ENCODE results near the gene ZNF574.

Gene ZNF574

GRCh38 chr19:42048992-42049391 is 27.0 kb upstream of the ZNF574 start:
- no peaks in the 10 kb centered on the region for H3K27me3 ChIP-seq (ENCODE audit: insufficient read depth, low read length)
- no peaks in the 10 kb centered on the region for H3K9me3 ChIP-seq (ENCODE audit: low read length)
- no peak overlapping the region for H2AFZ ChIP-seq (ENCODE audit: low read depth, low read length)
- no peak overlapping the region for H3K4me3 ChIP-seq (ENCODE audit: low read length)
- peaks cover 3% of the 10 kb centered on the region for H3K4me1 ChIP-seq (ENCODE audit: insufficient read depth, low read length)
- H3K36me3 ChIP-seq (ENCODE audit: insufficient read depth, low read length): no peaks in the 10 kb centered on the region

- Histone ChIP-seq H3K4me3 (ENCODE audit: low read length) (no peak overlapping the region), H3K36me3 (ENCODE audit: insufficient read depth, low read length) (no peaks in the 10 kb centered on the region), H2AFZ (ENCODE audit: low read depth, low read length) (no peak overlapping the region), H3K27me3 (ENCODE audit: insufficient read depth, low read length) (no peaks in the 10 kb centered on the region), H3K9me3 (ENCODE audit: low read length) (no peaks in the 10 kb centered on the region), H3K4me1 (ENCODE audit: insufficient read depth, low read length) (no peaks in the 10 kb centered on the region)
Observed at GRCh38 chr19:42051166-42052115, 24.5 kb upstream of the ZNF574 start.

- Histone ChIP-seq H3K4me3 (ENCODE audit: low read length) (no peak overlapping the region), H3K9me3 (ENCODE audit: low read length) (no peaks in the 10 kb centered on the region), H3K4me1 (ENCODE audit: insufficient read depth, low read length) (no peaks in the 10 kb centered on the region), H2AFZ (ENCODE audit: low read depth, low read length) (no peak overlapping the region), H3K36me3 (ENCODE audit: insufficient read depth, low read length) (no peaks in the 10 kb centered on the region), H3K27me3 (ENCODE audit: insufficient read depth, low read length) (no peaks in the 10 kb centered on the region)
Observed at GRCh38 chr19:42052241-42052863, 23.6 kb upstream of the ZNF574 start.

GRCh38 chr19:42053037-42053935 is 22.7 kb upstream of the ZNF574 start:
- H3K4me1 ChIP-seq (ENCODE audit: insufficient read depth, low read length): no peaks in the 10 kb centered on the region
- H3K9me3 ChIP-seq (ENCODE audit: low read length): no peaks in the 10 kb centered on the region
- H2AFZ ChIP-seq (ENCODE audit: low read depth, low read length): no peak overlapping the region
- H3K27me3 ChIP-seq (ENCODE audit: insufficient read depth, low read length): no peaks in the 10 kb centered on the region
- H3K36me3 ChIP-seq (ENCODE audit: insufficient read depth, low read length): no peaks in the 10 kb centered on the region
- no peak overlapping the region for H3K4me3 ChIP-seq (ENCODE audit: low read length)

- Histone ChIP-seq H3K36me3 (ENCODE audit: insufficient read depth, low read length) (no peaks in the 10 kb centered on the region), H3K4me3 (ENCODE audit: low read length) (no peak overlapping the region), H3K9me3 (ENCODE audit: low read length) (no peaks in the 10 kb centered on the region), H2AFZ (ENCODE audit: low read depth, low read length) (no peak overlapping the region), H3K27me3 (ENCODE audit: insufficient read depth, low read length) (no peaks in the 10 kb centered on the region), H3K4me1 (ENCODE audit: insufficient read depth, low read length) (no peaks in the 10 kb centered on the region)
Observed at GRCh38 chr19:42054205-42054604, 21.8 kb upstream of the ZNF574 start.

- no peak overlapping the region for H3K4me3 ChIP-seq (ENCODE audit: low read length)
- H2AFZ ChIP-seq (ENCODE audit: low read depth, low read length): no peak overlapping the region
- H3K36me3 ChIP-seq (ENCODE audit: insufficient read depth, low read length): no peaks in the 10 kb centered on the region
- no peaks in the 10 kb centered on the region for H3K9me3 ChIP-seq (ENCODE audit: low read length)
- H3K27me3 ChIP-seq (ENCODE audit: insufficient read depth, low read length): no peaks in the 10 kb centered on the region
- H3K4me1 ChIP-seq (ENCODE audit: insufficient read depth, low read length): no peaks in the 10 kb centered on the region
Observed at GRCh38 chr19:42057846-42058245, 18.1 kb upstream of the ZNF574 start.

GRCh38 chr19:42059196-42059595 is 16.8 kb upstream of the ZNF574 start:
- H3K4me3 ChIP-seq (ENCODE audit: low read length): no peak overlapping the region
- no peaks in the 10 kb centered on the region for H3K4me1 ChIP-seq (ENCODE audit: insufficient read depth, low read length)
- no peaks in the 10 kb centered on the region for H3K27me3 ChIP-seq (ENCODE audit: insufficient read depth, low read length)

GRCh38 chr19:42060117-42060516 is 15.8 kb upstream of the ZNF574 start:
- H2AFZ ChIP-seq (ENCODE audit: low read depth, low read length): no peak overlapping the region
- no peak overlapping the region for H3K4me3 ChIP-seq (ENCODE audit: low read length)
- no peaks in the 10 kb centered on the region for H3K36me3 ChIP-seq (ENCODE audit: insufficient read depth, low read length)
- no peaks in the 10 kb centered on the region for H3K4me1 ChIP-seq (ENCODE audit: insufficient read depth, low read length)
- H3K27me3 ChIP-seq (ENCODE audit: insufficient read depth, low read length): no peaks in the 10 kb centered on the region
- no peaks in the 10 kb centered on the region for H3K9me3 ChIP-seq (ENCODE audit: low read length)

More at GRCh38 chr19:42059196-42059595, 16.8 kb upstream of the ZNF574 start:
- H3K36me3 ChIP-seq (ENCODE audit: insufficient read depth, low read length): no peaks in the 10 kb centered on the region
- no peaks in the 10 kb centered on the region for H3K9me3 ChIP-seq (ENCODE audit: low read length)
- no peak overlapping the region for H2AFZ ChIP-seq (ENCODE audit: low read depth, low read length)

GRCh38 chr19:42062381-42062780 is 13.6 kb upstream of the ZNF574 start:
- no peak overlapping the region for H3K4me3 ChIP-seq (ENCODE audit: low read length)

GRCh38 chr19:42064432-42064831 is 11.5 kb upstream of the ZNF574 start:
- Histone ChIP-seq H2AFZ (ENCODE audit: low read depth, low read length) (no peak overlapping the region), H3K4me3 (ENCODE audit: low read length) (no peak overlapping the region), H3K9me3 (ENCODE audit: low read length) (no peaks in the 10 kb centered on the region), H3K27me3 (ENCODE audit: insufficient read depth, low read length) (peaks cover 3% of the 10 kb centered on the region), H3K36me3 (ENCODE audit: insufficient read depth, low read length) (no peaks in the 10 kb centered on the region), H3K4me1 (ENCODE audit: insufficient read depth, low read length) (peaks cover 22% of the 10 kb centered on the region)

More at GRCh38 chr19:42062381-42062780, 13.6 kb upstream of the ZNF574 start:
- no peaks in the 10 kb centered on the region for H3K9me3 ChIP-seq (ENCODE audit: low read length)
- H3K27me3 ChIP-seq (ENCODE audit: insufficient read depth, low read length): no peaks in the 10 kb centered on the region
- no peak overlapping the region for H2AFZ ChIP-seq (ENCODE audit: low read depth, low read length)
- H3K36me3 ChIP-seq (ENCODE audit: insufficient read depth, low read length): no peaks in the 10 kb centered on the region
- H3K4me1 ChIP-seq (ENCODE audit: insufficient read depth, low read length): peaks cover 12% of the 10 kb centered on the region

- no peaks in the 10 kb centered on the region for H3K9me3 ChIP-seq (ENCODE audit: low read length)
- H3K4me3 ChIP-seq (ENCODE audit: low read length): no peak overlapping the region
- H2AFZ ChIP-seq (ENCODE audit: low read depth, low read length): no peak overlapping the region
- H3K27me3 ChIP-seq (ENCODE audit: insufficient read depth, low read length): peaks cover 3% of the 10 kb centered on the region
- H3K36me3 ChIP-seq (ENCODE audit: insufficient read depth, low read length): no peaks in the 10 kb centered on the region
- H3K4me1 ChIP-seq (ENCODE audit: insufficient read depth, low read length): peaks cover 27% of the 10 kb centered on the region
Observed at GRCh38 chr19:42065051-42065450, 10.9 kb upstream of the ZNF574 start.

GRCh38 chr19:42065511-42065910 is 10.5 kb upstream of the ZNF574 start:
- H3K27me3 ChIP-seq (ENCODE audit: insufficient read depth, low read length): peaks cover 3% of the 10 kb centered on the region
- no peak overlapping the region for H3K4me3 ChIP-seq (ENCODE audit: low read length)
- H3K4me1 ChIP-seq (ENCODE audit: insufficient read depth, low read length): peaks cover 31% of the 10 kb centered on the region
- no peak overlapping the region for H2AFZ ChIP-seq (ENCODE audit: low read depth, low read length)
- H3K36me3 ChIP-seq (ENCODE audit: insufficient read depth, low read length): no peaks in the 10 kb centered on the region
- no peaks in the 10 kb centered on the region for H3K9me3 ChIP-seq (ENCODE audit: low read length)
